ENCODE measurements around the gene OSER1.

DNA sequence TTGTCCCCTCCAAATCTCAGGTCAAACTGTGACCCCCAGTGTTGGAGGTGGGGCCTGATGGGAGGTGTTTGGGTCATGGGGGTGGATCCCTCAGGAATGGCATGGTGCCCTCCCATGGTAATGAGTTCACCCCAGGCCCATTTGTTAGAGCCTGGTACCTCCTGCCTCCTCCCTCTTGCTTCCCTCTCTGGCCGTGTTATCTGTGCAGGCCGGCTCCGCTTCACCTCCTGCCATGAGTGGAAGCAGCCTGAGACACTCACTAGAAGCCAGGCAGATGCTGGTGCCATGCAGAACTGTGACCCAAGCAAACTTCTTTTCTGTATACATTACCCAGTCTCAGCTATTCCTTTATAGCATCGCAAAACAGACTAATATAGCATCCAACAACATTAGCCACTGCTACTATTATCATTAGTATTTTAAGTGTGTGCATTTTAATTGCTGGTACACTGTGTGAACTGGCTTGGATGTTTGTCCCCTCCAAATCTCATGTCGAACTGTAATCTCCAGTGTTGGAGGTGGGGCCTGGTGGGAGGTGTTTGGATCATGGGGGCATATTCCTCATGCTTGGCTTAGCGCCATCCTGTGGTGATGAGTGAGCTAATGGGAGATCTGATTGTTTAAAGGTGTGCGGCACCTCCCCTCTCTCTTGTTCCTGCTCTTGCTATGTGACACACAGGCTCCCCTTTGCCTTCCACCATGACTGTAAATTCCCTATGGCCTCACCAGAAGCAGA, 12.2 kb upstream of the OSER1 start:
- TF ChIP-seq, protein P1, sequence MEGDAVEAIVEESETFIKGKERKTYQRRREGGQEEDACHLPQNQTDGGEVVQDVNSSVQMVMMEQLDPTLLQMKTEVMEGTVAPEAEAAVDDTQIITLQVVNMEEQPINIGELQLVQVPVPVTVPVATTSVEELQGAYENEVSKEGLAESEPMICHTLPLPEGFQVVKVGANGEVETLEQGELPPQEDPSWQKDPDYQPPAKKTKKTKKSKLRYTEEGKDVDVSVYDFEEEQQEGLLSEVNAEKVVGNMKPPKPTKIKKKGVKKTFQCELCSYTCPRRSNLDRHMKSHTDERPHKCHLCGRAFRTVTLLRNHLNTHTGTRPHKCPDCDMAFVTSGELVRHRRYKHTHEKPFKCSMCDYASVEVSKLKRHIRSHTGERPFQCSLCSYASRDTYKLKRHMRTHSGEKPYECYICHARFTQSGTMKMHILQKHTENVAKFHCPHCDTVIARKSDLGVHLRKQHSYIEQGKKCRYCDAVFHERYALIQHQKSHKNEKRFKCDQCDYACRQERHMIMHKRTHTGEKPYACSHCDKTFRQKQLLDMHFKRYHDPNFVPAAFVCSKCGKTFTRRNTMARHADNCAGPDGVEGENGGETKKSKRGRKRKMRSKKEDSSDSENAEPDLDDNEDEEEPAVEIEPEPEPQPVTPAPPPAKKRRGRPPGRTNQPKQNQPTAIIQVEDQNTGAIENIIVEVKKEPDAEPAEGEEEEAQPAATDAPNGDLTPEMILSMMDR (IDR thresholded peaks at IDR 0.05) = no peak
- no peak for TF ChIP-seq POLR2A (IDR thresholded peaks at IDR 0.05)

Measured in vagina (tissue), 2 donors.